OCI-LY1 (cell line): ENCODE data around the gene DLGAP4.

Experiments
- H2AFZ ChIP-seq: fragments of 200-600 bp; sonication (generic), shearing (Covaris generic); 2 replicates; pipeline ENCODE4 v1.6.0; 2014; ENCODE audit warnings: antibody characterized with exemption, mild to moderate bottlenecking, low read length
- H3F3A ChIP-seq: fragments of 200-600 bp; sonication (generic), shearing (Covaris generic); 2 replicates; pipeline ENCODE4 v1.6.0; 2014; ENCODE audit warnings: mild to moderate bottlenecking, antibody characterized with exemption, low read length, moderate library complexity; ENCODE audit not compliant: insufficient read depth
- H3K27ac ChIP-seq: fragments of 200-600 bp; sonication (generic); 2 replicates; pipeline ENCODE4 v1.5.1; 2014; ENCODE audit warnings: low read length, mixed run types, mild to moderate bottlenecking, low read depth; ENCODE audit not compliant: poor library complexity, severe bottlenecking
- H3K27me3 ChIP-seq: fragments of 200-600 bp; sonication (generic); 2 replicates; pipeline ENCODE4 v1.6.0; 2014; ENCODE audit warnings: antibody characterized with exemption, mild to moderate bottlenecking, low read length, moderate library complexity; ENCODE audit not compliant: insufficient read depth
- H3K36me3 ChIP-seq: fragments of 200-600 bp; sonication (generic); 2 replicates; pipeline ENCODE4 v1.6.1; 2014; ENCODE audit warnings: mild to moderate bottlenecking, antibody characterized with exemption, low read length, moderate library complexity, mixed read lengths; ENCODE audit not compliant: insufficient read depth
- H3K4me1 ChIP-seq: fragments of 200-600 bp; sonication (generic); 2 replicates; pipeline ENCODE4 v1.5.1; 2014; ENCODE audit warnings: mild to moderate bottlenecking, low read length, moderate library complexity; ENCODE audit not compliant: insufficient read depth, severe bottlenecking
- H3K4me2 ChIP-seq: fragments of 200-600 bp; sonication (generic), shearing (Covaris generic); 2 replicates; pipeline ENCODE4 v1.6.1; 2014; ENCODE audit warnings: low read length
- H3K4me3 ChIP-seq: fragments of 200-600 bp; sonication (generic); 2 replicates; pipeline ENCODE4 v1.5.1; 2014; ENCODE audit warnings: low read length, low read depth, mild to moderate bottlenecking, mixed read lengths; ENCODE audit not compliant: poor library complexity, severe bottlenecking
- H3K79me2 ChIP-seq: fragments of 200-600 bp; shearing (Covaris generic); 2 replicates; pipeline ENCODE4 v1.6.1; 2016; ENCODE audit warnings: mixed run types, low read length, mixed read lengths; ENCODE audit not compliant: insufficient read depth
- H3K9ac ChIP-seq: fragments of 200-600 bp; sonication (generic), shearing (Covaris generic); 2 replicates; pipeline ENCODE4 v1.6.1; 2014; ENCODE audit warnings: mild to moderate bottlenecking, low read length, mixed read lengths
- H3K9me2 ChIP-seq: fragments of 200-600 bp; sonication (generic), shearing (Covaris generic); 2 replicates; pipeline ENCODE4 v1.6.1; 2014; ENCODE audit warnings: low read depth, mild to moderate bottlenecking, low read length, mixed read lengths
- H3K9me3 ChIP-seq: fragments of 200-600 bp; shearing (Covaris generic); 2 replicates; pipeline ENCODE4 v1.6.1; 2014; ENCODE audit warnings: low read length, mixed read lengths
- H4K20me1 ChIP-seq: fragments of 200-600 bp; sonication (generic), shearing (Covaris generic); 2 replicates; pipeline ENCODE4 v1.6.0; 2016; ENCODE audit warnings: mild to moderate bottlenecking, low read length; ENCODE audit not compliant: insufficient read depth
- EZH2 ChIP-seq: fragments of 200-600 bp; sonication (generic), shearing (Covaris generic); IDR thresholded peaks from 2 replicates; pipeline ENCODE4 v1.8.0; 2017; ENCODE audit warnings: borderline replicate concordance, mixed run types, mild to moderate bottlenecking, antibody characterized with exemption, low read length, moderate library complexity, mixed read lengths
- TF ChIP-seq, protein P1 (sequence below): fragments of 200-600 bp; sonication (generic), shearing (Covaris generic); IDR thresholded peaks from 2 replicates; pipeline ENCODE4 v1.5.1; 2017; ENCODE audit warnings: mild to moderate bottlenecking, antibody characterized with exemption, low read length, moderate library complexity, mixed read lengths

The DLGAP4 gene

DNA sequence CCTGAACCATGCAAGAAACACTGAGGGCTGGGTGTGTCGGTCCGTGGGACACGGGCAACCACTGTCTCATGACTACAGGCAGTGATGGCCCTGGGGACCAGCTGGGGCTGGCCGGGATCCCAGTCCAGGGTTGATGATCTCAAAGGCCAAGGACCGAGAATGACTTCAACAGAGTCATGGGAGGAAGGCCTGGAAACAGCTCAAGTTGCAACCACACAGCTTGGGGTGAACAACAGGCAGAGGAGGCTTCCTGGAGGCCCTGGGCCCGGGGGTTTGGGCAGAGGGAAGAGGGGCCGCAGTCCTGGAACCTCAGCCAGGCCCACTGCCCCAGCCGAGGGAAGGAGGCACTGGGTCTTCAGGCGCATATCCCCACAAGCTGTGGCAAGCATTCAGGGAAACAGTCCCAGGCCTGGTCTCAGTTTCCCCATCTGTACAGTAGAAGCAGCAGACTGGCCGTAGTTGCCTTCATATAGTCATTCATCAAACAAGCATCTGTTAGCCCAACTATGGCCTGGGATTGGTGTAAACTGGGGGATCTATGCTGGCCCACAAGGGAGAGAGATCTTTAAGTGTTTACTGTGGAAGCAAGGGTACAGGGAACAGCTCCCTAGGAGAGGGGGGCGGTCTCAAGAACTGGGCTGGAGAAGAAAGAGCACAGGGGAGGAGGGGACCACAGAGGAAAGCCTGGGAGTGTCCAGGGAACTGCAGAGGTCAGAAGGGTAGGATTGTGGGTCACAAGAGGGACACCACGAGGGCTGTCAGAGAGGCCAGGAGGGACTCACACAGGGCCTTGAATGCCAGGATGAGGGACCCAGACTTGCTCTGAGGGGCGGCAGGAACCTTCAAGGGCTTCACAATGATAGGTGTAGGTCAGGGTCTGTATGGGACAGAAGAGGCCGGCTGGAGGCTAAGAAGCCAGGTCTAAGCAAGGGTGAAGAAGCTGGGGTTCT is 237.3 kb downstream of the DLGAP4 start:
- H3K9me3 ChIP-seq: no peaks in the 10 kb centered on the region
- no peaks in the 10 kb centered on the region for H3K36me3 ChIP-seq
- no peak overlapping the region for H3K9ac ChIP-seq
- no peak overlapping the region for H3K4me2 ChIP-seq
- H3K4me1 ChIP-seq: peaks cover 8% of the 10 kb centered on the region
- no peaks in the 10 kb centered on the region for H3K27me3 ChIP-seq
- H3K4me3 ChIP-seq: no peak overlapping the region
- H4K20me1 ChIP-seq: no peaks in the 10 kb centered on the region
- H3K9me2 ChIP-seq: no peaks in the 10 kb centered on the region
- no peak for TF ChIP-seq EZH2
- TF ChIP-seq, protein P1, sequence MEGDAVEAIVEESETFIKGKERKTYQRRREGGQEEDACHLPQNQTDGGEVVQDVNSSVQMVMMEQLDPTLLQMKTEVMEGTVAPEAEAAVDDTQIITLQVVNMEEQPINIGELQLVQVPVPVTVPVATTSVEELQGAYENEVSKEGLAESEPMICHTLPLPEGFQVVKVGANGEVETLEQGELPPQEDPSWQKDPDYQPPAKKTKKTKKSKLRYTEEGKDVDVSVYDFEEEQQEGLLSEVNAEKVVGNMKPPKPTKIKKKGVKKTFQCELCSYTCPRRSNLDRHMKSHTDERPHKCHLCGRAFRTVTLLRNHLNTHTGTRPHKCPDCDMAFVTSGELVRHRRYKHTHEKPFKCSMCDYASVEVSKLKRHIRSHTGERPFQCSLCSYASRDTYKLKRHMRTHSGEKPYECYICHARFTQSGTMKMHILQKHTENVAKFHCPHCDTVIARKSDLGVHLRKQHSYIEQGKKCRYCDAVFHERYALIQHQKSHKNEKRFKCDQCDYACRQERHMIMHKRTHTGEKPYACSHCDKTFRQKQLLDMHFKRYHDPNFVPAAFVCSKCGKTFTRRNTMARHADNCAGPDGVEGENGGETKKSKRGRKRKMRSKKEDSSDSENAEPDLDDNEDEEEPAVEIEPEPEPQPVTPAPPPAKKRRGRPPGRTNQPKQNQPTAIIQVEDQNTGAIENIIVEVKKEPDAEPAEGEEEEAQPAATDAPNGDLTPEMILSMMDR: no peak
- H3K79me2 ChIP-seq: no peaks in the 10 kb centered on the region
- no peak overlapping the region for H3K27ac ChIP-seq
- no peak overlapping the region for H2AFZ ChIP-seq
- no peaks in the 10 kb centered on the region for H3F3A ChIP-seq

DNA sequence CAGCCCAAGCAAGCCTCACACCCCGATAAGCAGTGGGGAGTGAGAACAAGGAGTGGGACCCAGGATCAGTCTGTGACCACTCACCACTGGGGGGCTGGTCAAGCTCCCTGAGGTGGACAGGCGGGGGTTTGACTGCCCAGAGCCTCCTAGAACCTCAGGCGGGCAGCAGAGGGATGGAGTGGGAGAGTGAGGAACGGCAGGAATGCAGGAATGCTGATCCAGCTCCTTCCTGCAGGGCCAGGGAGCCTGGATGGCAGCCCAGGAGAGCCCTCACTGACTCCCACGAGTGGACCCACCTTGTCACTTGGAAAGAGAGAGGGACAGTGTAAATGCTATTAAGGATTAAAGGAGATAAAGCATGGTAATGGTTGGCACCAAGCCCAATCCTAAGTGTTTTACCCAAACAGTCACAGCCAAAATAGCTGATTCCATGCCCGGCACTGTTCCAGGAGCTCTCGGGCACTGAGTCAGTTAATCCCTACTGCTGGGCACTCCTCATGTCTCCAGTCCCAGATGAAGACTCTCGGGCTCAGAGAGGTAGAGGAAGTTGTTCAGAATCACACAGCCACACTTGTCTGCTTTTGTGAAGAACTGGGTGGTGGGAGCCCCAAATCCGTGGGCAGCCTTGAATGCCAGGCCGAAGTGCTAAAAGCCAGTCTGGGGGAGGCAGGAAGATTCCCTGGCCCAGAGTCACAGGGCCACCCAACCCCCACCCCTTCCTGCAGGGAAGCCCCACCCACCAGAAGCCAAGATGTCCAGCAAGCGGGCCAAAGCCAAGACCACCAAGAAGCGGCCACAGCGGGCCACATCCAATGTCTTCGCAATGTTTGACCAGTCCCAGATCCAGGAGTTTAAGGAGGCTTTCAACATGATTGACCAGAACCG is 238.2 kb downstream of the DLGAP4 start:
- TF ChIP-seq, protein P1: no peak
- TF ChIP-seq EZH2: no peak
- Histone ChIP-seq H3K36me3 (no peaks in the 10 kb centered on the region), H2AFZ (no peak overlapping the region), H3K9ac (no peak overlapping the region), H3K4me3 (no peak overlapping the region), H3K79me2 (no peaks in the 10 kb centered on the region), H3K27me3 (no peaks in the 10 kb centered on the region), H4K20me1 (no peaks in the 10 kb centered on the region), H3F3A (no peaks in the 10 kb centered on the region), H3K9me2 (no peaks in the 10 kb centered on the region), H3K4me2 (no peak overlapping the region), H3K27ac (no peak overlapping the region), H3K4me1 (peaks cover 8% of the 10 kb centered on the region), H3K9me3 (no peaks in the 10 kb centered on the region)

DNA sequence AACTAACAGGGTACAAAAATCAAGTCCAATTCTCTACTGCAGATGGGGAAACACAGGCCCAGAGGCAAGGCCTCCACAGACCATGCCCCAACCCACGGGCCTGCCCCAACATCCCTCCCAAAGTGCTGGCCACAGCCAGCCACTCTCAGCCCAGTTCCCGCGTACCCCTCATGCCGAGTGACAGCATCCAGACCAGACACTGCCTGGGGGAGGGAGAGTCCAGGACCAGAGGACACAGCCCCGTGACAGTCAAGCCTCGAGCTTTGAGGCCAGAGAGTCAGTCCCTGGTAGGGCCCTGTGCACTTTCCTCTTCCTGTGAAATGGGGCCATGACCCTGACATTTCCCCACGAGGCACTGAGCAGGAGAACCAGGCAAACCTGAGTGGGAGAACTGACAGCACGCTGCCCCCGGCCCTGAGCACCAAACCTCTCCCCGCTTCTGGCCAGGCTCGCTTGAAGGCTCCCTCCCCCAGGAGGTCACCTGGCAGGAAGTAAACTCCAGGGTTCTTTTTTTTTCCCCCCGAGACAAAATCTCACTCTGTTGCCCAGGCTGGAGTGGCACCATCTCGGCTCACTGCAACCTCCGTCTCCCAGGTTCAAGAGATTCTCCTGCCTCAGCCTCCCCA is 240.1 kb downstream of the DLGAP4 start:
- Histone ChIP-seq H3K9me3 (no peaks in the 10 kb centered on the region), H3K36me3 (no peaks in the 10 kb centered on the region), H3K4me2 (no peak overlapping the region), H4K20me1 (no peaks in the 10 kb centered on the region), H3K9ac (no peak overlapping the region), H3F3A (no peaks in the 10 kb centered on the region), H3K27me3 (no peaks in the 10 kb centered on the region), H3K9me2 (no peaks in the 10 kb centered on the region), H3K27ac (no peak overlapping the region), H3K4me3 (no peak overlapping the region), H3K4me1 (peaks cover 5% of the 10 kb centered on the region), H3K79me2 (no peaks in the 10 kb centered on the region), H2AFZ (no peak overlapping the region)
- no peak for TF ChIP-seq EZH2
- TF ChIP-seq, protein P1: no peak
